MCF 10A (cell line): Measurements from ENCODE around the gene ARHGAP33. TPM values are rescaled to one million over a fixed set of nuclear protein-coding genes. Genes with fewer than 3 reads are reported as not detected.
"Not testable (repeated sequence)": the region's sequence is repeated elsewhere in the genome, so short reads cannot be mapped to it uniquely, and the experiment has no call there.

Experiments used
- BruUV-seq: library from RNA; stranded (reverse); fragments of 400-500 nt; replicated peaks from 2 replicates; lab custom pipeline; 2021; lab: Mats Ljungman, UMichigan
- CTCF ChIA-PET: fragments of 300-600 bp; sonication (Branson Sonifier 250); formaldehyde crosslinking; extraction: SDS; loops from one replicate; lab custom pipeline; 2021; ENCODE audit warnings: antibody characterized with exemption, inconsistent platforms; lab: Yijun Ruan, JAX
- POLR2A ChIA-PET: fragments of 300-600, 350-650 bp; sonication (Branson Sonifier 250); formaldehyde crosslinking; extraction: SDS; loops from one replicate; lab custom pipeline; 2020; ENCODE audit warnings: antibody characterized with exemption, inconsistent platforms; lab: Yijun Ruan, JAX
- DNase-seq: peaks from one replicate; pipeline ENCODE4 v3.0.0-alpha.2; 2018; ENCODE audit not compliant: unreplicated experiment
- H3K27ac Mint-ChIP-seq: one replicate; pipeline ENCODE4 v1.8.0; 2022; ENCODE audit warnings: mild to moderate bottlenecking, low read depth, mixed read lengths; ENCODE audit not compliant: unreplicated experiment
- H3K27me3 Mint-ChIP-seq: one replicate; pipeline ENCODE4 v1.8.0; 2022; ENCODE audit warnings: mixed read lengths; ENCODE audit not compliant: insufficient read depth, unreplicated experiment
- H3K36me3 Mint-ChIP-seq: one replicate; pipeline ENCODE4 v1.8.0; 2022; ENCODE audit warnings: mild to moderate bottlenecking, moderate library complexity, mixed read lengths; ENCODE audit not compliant: insufficient read depth, unreplicated experiment
- H3K4me1 Mint-ChIP-seq: one replicate; pipeline ENCODE4 v1.8.0; 2022; ENCODE audit warnings: mixed read lengths; ENCODE audit not compliant: insufficient read depth, unreplicated experiment
- H3K4me3 Mint-ChIP-seq: one replicate; pipeline ENCODE4 v1.8.0; 2022; ENCODE audit warnings: mild to moderate bottlenecking, moderate library complexity, mixed read lengths; ENCODE audit not compliant: unreplicated experiment
- H3K9me3 Mint-ChIP-seq: one replicate; pipeline ENCODE4 v1.8.0; 2022; ENCODE audit warnings: mixed read lengths; ENCODE audit not compliant: unreplicated experiment
- intact Hi-C: fragments of 100-400 bp; cut with micrococcal nuclease; formaldehyde crosslinking; loops from 2 replicates; pipeline ENCODE4 v1.14.1; 2022
- total RNA-seq: library from RNA; stranded (reverse); gene quantifications from 2 replicates; pipeline ENCODE4 v1.2.3, GENCODE V29; 2022
- TF ChIP-seq, protein P1 (sequence below): fragments of 200-600 bp; IDR thresholded peaks from one replicate; pipeline ENCODE4 v1.8.0; 2022; ENCODE audit warnings: antibody characterized with exemption, mild to moderate bottlenecking; ENCODE audit not compliant: unreplicated experiment

Gene ARHGAP33
- total RNA-seq, 1 experiment from 2014 or later: 5.4 TPM

DNA sequence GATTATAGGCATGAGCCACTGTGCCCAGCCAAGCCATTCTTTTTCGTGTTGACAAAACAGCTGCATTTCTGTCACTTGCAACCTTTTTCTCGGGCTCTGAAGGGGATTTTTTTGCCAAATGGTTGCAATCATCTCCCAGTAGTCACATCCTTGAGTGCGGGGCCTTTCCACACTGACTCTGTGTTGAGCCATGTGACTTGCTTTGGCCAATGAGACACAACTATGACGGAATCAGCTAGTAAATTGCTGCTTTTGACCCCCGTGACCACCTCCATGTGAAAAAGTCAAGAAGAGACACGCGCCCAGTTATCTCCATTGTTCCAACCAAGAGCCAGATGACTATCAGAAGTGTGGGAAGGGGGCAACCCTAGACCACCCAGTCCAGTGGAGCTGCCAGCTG lies 58.6 kb downstream of the ARHGAP33 start:
- BruUV-seq: no TSS peak

DNA sequence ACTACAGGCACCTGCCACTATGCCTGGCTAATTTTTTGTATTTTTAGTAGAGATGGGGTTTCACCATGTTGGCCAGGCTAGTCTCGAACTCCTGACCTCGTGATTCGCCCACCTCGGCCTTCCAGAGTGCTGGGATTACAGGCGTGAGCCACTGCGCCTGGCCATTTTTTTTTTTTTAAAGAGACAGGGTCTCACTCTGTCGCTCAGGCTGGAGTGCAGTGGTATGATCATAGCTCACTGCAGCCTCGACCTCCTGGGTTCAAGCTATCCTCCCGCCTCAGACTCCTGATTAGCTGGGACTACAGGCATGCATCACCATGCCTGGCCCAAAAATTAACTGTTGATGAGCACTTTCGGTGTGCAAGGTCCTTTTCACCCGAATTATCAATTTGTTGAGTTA lies 60.7 kb downstream of the ARHGAP33 start:
- H3K9me3 Mint-ChIP-seq, intact Hi-C loops, DNase-seq, H3K4me3 Mint-ChIP-seq, H3K36me3 Mint-ChIP-seq, H3K27ac Mint-ChIP-seq, H3K4me1 Mint-ChIP-seq, BruUV-seq, POLR2A ChIA-PET, CTCF ChIA-PET: not testable (repeated sequence)
- H3K27me3 Mint-ChIP-seq: peaks cover 63% of the 10 kb centered on the region

More for the DNA sequence above, 58.6 kb downstream of the ARHGAP33 start:
- DNase-seq: no peak
- Mint-ChIP-seq H3K9me3 (no peaks in the 10 kb centered on the region), H3K36me3 (no peaks in the 10 kb centered on the region), H3K27me3 (peaks cover 70% of the 10 kb centered on the region), H3K4me3 (no peak overlapping the region), H3K4me1 (no peaks in the 10 kb centered on the region), H3K27ac (no peak overlapping the region)
- TF ChIP-seq, protein P1, sequence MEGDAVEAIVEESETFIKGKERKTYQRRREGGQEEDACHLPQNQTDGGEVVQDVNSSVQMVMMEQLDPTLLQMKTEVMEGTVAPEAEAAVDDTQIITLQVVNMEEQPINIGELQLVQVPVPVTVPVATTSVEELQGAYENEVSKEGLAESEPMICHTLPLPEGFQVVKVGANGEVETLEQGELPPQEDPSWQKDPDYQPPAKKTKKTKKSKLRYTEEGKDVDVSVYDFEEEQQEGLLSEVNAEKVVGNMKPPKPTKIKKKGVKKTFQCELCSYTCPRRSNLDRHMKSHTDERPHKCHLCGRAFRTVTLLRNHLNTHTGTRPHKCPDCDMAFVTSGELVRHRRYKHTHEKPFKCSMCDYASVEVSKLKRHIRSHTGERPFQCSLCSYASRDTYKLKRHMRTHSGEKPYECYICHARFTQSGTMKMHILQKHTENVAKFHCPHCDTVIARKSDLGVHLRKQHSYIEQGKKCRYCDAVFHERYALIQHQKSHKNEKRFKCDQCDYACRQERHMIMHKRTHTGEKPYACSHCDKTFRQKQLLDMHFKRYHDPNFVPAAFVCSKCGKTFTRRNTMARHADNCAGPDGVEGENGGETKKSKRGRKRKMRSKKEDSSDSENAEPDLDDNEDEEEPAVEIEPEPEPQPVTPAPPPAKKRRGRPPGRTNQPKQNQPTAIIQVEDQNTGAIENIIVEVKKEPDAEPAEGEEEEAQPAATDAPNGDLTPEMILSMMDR: no peak
- CTCF ChIA-PET: interaction anchor here (0.6 kb wide), 1 partner anchor 16 kb away, joined by 3 read pairs; no protein-coding TSS in a partner anchor
- POLR2A ChIA-PET: no interaction called here
- intact Hi-C loops: no loop called here

Other genes starting within 250 kb of the ARHGAP33 start
- gene SBSN, start 247.3 kb upstream of the ARHGAP33 start, total RNA-seq: 0.61 TPM in 1 of 2 replicates, not detected in the other
- not detected in 2 replicates for gene GAPDHS, start 242.1 kb upstream of the ARHGAP33 start, total RNA-seq
- 110 and 123 TPM in 2 replicates for gene TMEM147, start 229.9 kb upstream of the ARHGAP33 start, total RNA-seq
- not detected in 2 replicates for gene ATP4A, start 211.9 kb upstream of the ARHGAP33 start, total RNA-seq
- not detected in 2 replicates for gene PMIS2, start 189.4 kb upstream of the ARHGAP33 start, total RNA-seq
- 6.3 and 10.6 TPM in 2 replicates for gene HAUS5, start 162.8 kb upstream of the ARHGAP33 start, total RNA-seq
- gene RBM42, start 146.5 kb upstream of the ARHGAP33 start, total RNA-seq: 84.2 and 87.7 TPM in 2 replicates
- 0.44 and 1.0 TPM in 2 replicates for gene ETV2, start 133.8 kb upstream of the ARHGAP33 start, total RNA-seq
- gene COX6B1, start 127.2 kb upstream of the ARHGAP33 start, total RNA-seq: 213 and 265 TPM in 2 replicates
- gene UPK1A, start 109.0 kb upstream of the ARHGAP33 start, total RNA-seq: not detected in 2 replicates
- not detected in 2 replicates for gene ZBTB32, start 71.0 kb upstream of the ARHGAP33 start, total RNA-seq
- gene KMT2B, start 57.6 kb upstream of the ARHGAP33 start, total RNA-seq: 36.0 TPM in 2 replicates
- 3.6 and 4.2 TPM in 2 replicates for gene IGFLR1, start 33.1 kb upstream of the ARHGAP33 start, total RNA-seq
- gene U2AF1L4, start 30.1 kb upstream of the ARHGAP33 start, total RNA-seq: 32.0 and 37.5 TPM in 2 replicates
- gene PSENEN, start 29.9 kb upstream of the ARHGAP33 start, total RNA-seq: 65.0 and 86.9 TPM in 2 replicates
- 19.6 and 24.6 TPM in 2 replicates for gene LIN37, start 27.0 kb upstream of the ARHGAP33 start, total RNA-seq
- gene HSPB6, start 18.5 kb upstream of the ARHGAP33 start, total RNA-seq: 0.21 TPM in 1 of 2 replicates, not detected in the other
- 33.8 and 37.3 TPM in 2 replicates for gene PROSER3, start 17.4 kb upstream of the ARHGAP33 start, total RNA-seq
- not detected in 2 replicates for gene PRODH2, start 37.3 kb downstream of the ARHGAP33 start, total RNA-seq
- not detected in 2 replicates for gene NPHS1, start 76.9 kb downstream of the ARHGAP33 start, total RNA-seq
- not detected in 2 replicates for gene KIRREL2, start 81.3 kb downstream of the ARHGAP33 start, total RNA-seq
- 1.3 and 2.4 TPM in 2 replicates for gene APLP1, start 93.0 kb downstream of the ARHGAP33 start, total RNA-seq
- 6.4 and 8.4 TPM in 2 replicates for gene NFKBID, start 125.0 kb downstream of the ARHGAP33 start, total RNA-seq
- gene HCST, start 127.0 kb downstream of the ARHGAP33 start, total RNA-seq: not detected in 2 replicates
- not detected in 2 replicates for gene TYROBP, start 132.7 kb downstream of the ARHGAP33 start, total RNA-seq
- 7.4 and 10.1 TPM in 2 replicates for gene LRFN3, start 160.8 kb downstream of the ARHGAP33 start, total RNA-seq
- 14.4 and 15.0 TPM in 2 replicates for gene SDHAF1, start 219.6 kb downstream of the ARHGAP33 start, total RNA-seq
- gene SYNE4, start 233.2 kb downstream of the ARHGAP33 start, total RNA-seq: 0.14 and 0.91 TPM in 2 replicates
- gene ALKBH6, start 238.6 kb downstream of the ARHGAP33 start, total RNA-seq: 16.5 and 20.9 TPM in 2 replicates